ENCODE results near the gene TOX2. TPM values are rescaled to one million over a fixed set of nuclear protein-coding genes. Genes with fewer than 3 reads are reported as not detected.

Gene TOX2
- total and polyA plus RNA-seq, 10 donors = 1.1 to 6.4 (median 5.0) TPM

DNA sequence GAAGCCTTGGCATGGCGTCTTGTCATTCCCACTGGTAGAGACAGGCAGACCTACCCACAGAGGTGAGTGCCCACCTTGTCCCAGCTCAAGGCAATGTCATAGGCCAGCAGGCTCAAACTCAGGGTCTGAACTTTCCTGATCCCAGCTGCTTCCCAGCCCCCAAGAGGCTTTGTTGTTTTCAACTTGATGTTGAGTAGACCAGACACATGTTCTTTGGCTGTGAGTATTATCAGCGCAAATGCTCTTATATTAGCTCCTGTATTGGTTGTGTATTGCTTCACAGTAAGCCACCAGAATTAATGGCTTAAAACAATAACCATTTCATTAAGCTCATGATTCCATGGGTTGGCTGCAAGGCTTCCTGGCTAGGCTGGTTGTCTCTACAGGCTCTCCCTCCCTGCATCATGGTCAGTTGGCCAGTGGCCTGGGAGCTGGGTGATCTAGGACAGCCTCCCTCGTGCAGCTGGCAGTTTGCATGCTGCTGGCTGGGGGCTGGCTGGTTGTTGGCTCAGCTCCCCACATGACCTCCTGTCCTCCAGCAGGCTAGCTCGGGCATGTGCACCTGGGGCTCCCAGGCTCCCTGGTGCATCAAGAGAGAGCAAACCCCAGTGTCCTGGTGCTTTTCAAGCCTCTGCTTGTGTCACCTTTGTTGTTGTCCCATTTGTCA lies 21.6 kb downstream of the TOX2 start:
- WGBS, 5 donors = 69 to 95% (median 87%) methylated on average over 4 of the region's 4 CpGs
- Histone ChIP-seq H3K9me3 (no peaks in the 10 kb centered on the region), H3K27ac (no peak overlapping the region), H3K27me3 (replicated peaks in 1 of 7) (peaks cover 0 to 9% (median 0%) of the 10 kb centered on the region in 7 donors), H3K4me1 (peaks cover 3 to 47% (median 26%) of the 10 kb centered on the region in 6 donors), H3K4me3 (no peak overlapping the region), H3K36me3 (no peaks in the 10 kb centered on the region)
- intact Hi-C loops (cut with DNase I; ENCODE audit: low total_unique reads) = no loop called here
- DNase-seq = no peak
- no peak for TF ChIP-seq CTCF (IDR thresholded peaks at IDR 0.05 in 8 of 11, conservative IDR thresholded peaks at IDR 0.05 in 3 of 11)
- TF ChIP-seq POLR2AphosphoS5 (IDR thresholded peaks at IDR 0.05) = no peak
- TF ChIP-seq POLR2A (IDR thresholded peaks at IDR 0.05) = no peak

GRCh38 chr20:43936805-43937204 lies 22.2 kb downstream of the TOX2 start:
- 78 to 83% (median 82%) methylated on average over 7 of the region's 7 CpGs for WGBS, 5 donors
- peaks cover 0 to 6% (median 0%) of the 10 kb centered on the region in 7 donors for H3K27me3 ChIP-seq (replicated peaks in 1 of 7)
- H3K9me3 ChIP-seq = no peaks in the 10 kb centered on the region
- no peak overlapping the region for H3K27ac ChIP-seq
- TF ChIP-seq POLR2A (IDR thresholded peaks at IDR 0.05) = no peak
- TF ChIP-seq CTCF (IDR thresholded peaks at IDR 0.05 in 8 of 11, conservative IDR thresholded peaks at IDR 0.05 in 3 of 11) = no peak
- TF ChIP-seq POLR2AphosphoS5 (IDR thresholded peaks at IDR 0.05) = no peak
- intact Hi-C loops (cut with DNase I; ENCODE audit: low total_unique reads) = no loop called here
- peaks cover 4 to 52% (median 31%) of the 10 kb centered on the region in 6 donors for H3K4me1 ChIP-seq
- H3K36me3 ChIP-seq = no peaks in the 10 kb centered on the region
- H3K4me3 ChIP-seq = no peak overlapping the region
- DNase-seq = no peak

GRCh38 chr20:43937591-43937990 lies 22.9 kb downstream of the TOX2 start:
- 88 to 93% (median 89%) methylated on average over 7 of the region's 7 CpGs for WGBS, 5 donors
- peaks cover 0 to 1% (median 0%) of the 10 kb centered on the region in 7 donors for H3K27me3 ChIP-seq (replicated peaks in 1 of 7)
- no peak overlapping the region for H3K27ac ChIP-seq
- DNase-seq = no peak
- no peak overlapping the region for H3K4me3 ChIP-seq
- H3K9me3 ChIP-seq = no peaks in the 10 kb centered on the region
- intact Hi-C loops (cut with DNase I; ENCODE audit: low total_unique reads) = no loop called here
- peaks cover 10 to 60% (median 39%) of the 10 kb centered on the region in 6 donors for H3K4me1 ChIP-seq
- no peaks in the 10 kb centered on the region for H3K36me3 ChIP-seq
- TF ChIP-seq CTCF (IDR thresholded peaks at IDR 0.05 in 8 of 11, conservative IDR thresholded peaks at IDR 0.05 in 3 of 11) (no peak), POLR2AphosphoS5 (IDR thresholded peaks at IDR 0.05) (no peak), POLR2A (IDR thresholded peaks at IDR 0.05) (no peak)

GRCh38 chr20:43938017-43938655 lies 23.5 kb downstream of the TOX2 start:
- TF ChIP-seq CTCF (IDR thresholded peaks at IDR 0.05 in 8 of 11, conservative IDR thresholded peaks at IDR 0.05 in 3 of 11) (no peak), POLR2A (IDR thresholded peaks at IDR 0.05) (no peak), POLR2AphosphoS5 (IDR thresholded peaks at IDR 0.05) (no peak)
- no peaks in the 10 kb centered on the region for H3K36me3 ChIP-seq
- intact Hi-C loops (cut with DNase I; ENCODE audit: low total_unique reads) = no loop called here
- peaks cover 14 to 66% (median 45%) of the 10 kb centered on the region in 6 donors for H3K4me1 ChIP-seq
- WGBS, 5 donors = 86 to 91% (median 90%) methylated on average over 11 to 12 of the region's 12 CpGs
- no peak for DNase-seq
- H3K4me3 ChIP-seq = no peak overlapping the region
- H3K27me3 ChIP-seq (replicated peaks in 1 of 7) = no peaks in the 10 kb centered on the region
- H3K27ac ChIP-seq = no peak overlapping the region
- H3K9me3 ChIP-seq = no peaks in the 10 kb centered on the region
